Transverse colon (tissue), 4 donors: ENCODE measurements around the gene GRXCR2.

Source experiments
- CTCF ChIP-seq, 5 experiments: fragments of 200-600 bp in 3 of 5; fragments of 450-650 bp in 2 of 5; sonication (generic) in 3 of 5; IDR thresholded peaks; 1 replicate in 2 of 5; 2 replicates in 3 of 5; pipeline ENCODE4 v1.5.1; 2016 to 2017; ENCODE audit warnings: antibody characterized with exemption in 5 of 5, inconsistent platforms in 3 of 5, mild to moderate bottlenecking in 2 of 5, moderate library complexity in 1 of 5
- EP300 ChIP-seq: sonication (generic); formaldehyde crosslinking; IDR thresholded peaks from one replicate; pipeline ENCODE4 v1.6.1; 2017; ENCODE audit warnings: antibody characterized with exemption, low read depth
- POLR2A ChIP-seq: fragments of 450-650 bp; IDR thresholded peaks from one replicate; pipeline ENCODE4 v1.6.1; 2016; ENCODE audit warnings: antibody characterized with exemption, mild to moderate bottlenecking, moderate library complexity
- POLR2AphosphoS5 ChIP-seq, 3 donors: sonication (generic); formaldehyde crosslinking; IDR thresholded peaks; one replicate each; pipeline ENCODE4 v1.6.1; 2016; ENCODE audit warnings: antibody characterized with exemption in 3 of 3

GRCh38 chr5:145818604-145819003 lies 54.2 kb downstream of the GRXCR2 start:
- TF ChIP-seq CTCF (IDR thresholded peaks at IDR 0.05) = no peak
- no peak for TF ChIP-seq POLR2A
- TF ChIP-seq POLR2AphosphoS5 (IDR thresholded peaks at IDR 0.05) = no peak
- TF ChIP-seq EP300 = no peak
